Ishikawa (cell line): ENCODE measurements around the gene CAPG.

Source experiments
- CEBPB ChIP-seq: IDR thresholded peaks from 2 replicates; pipeline ENCODE4 v1.6.1; 2012
- CREB1 ChIP-seq: IDR thresholded peaks from 2 replicates; pipeline ENCODE4 v1.6.1; 2012; ENCODE audit warnings: low read depth
- EGR1 ChIP-seq: IDR thresholded peaks from 2 replicates; pipeline ENCODE4 v1.6.1; 2012
- EP300 ChIP-seq: IDR thresholded peaks from 2 replicates; pipeline ENCODE4 v1.6.1; 2012; ENCODE audit warnings: borderline replicate concordance
- FOXM1 ChIP-seq: IDR thresholded peaks from 2 replicates; pipeline ENCODE4 v1.6.1; 2012; ENCODE audit warnings: low read depth, borderline replicate concordance
- MAX ChIP-seq: IDR thresholded peaks from 2 replicates; pipeline ENCODE4 v1.6.1; 2012
- NFIC ChIP-seq: IDR thresholded peaks from 2 replicates; pipeline ENCODE4 v1.6.1; 2012
- RAD21 ChIP-seq: IDR thresholded peaks from 2 replicates; pipeline ENCODE4 v1.6.1; 2012; ENCODE audit warnings: low read depth
- TAF1 ChIP-seq: IDR thresholded peaks from 2 replicates; pipeline ENCODE4 v1.6.1; 2012; ENCODE audit warnings: low read depth, mild to moderate bottlenecking
- TCF12 ChIP-seq: IDR thresholded peaks from 2 replicates; pipeline ENCODE4 v1.6.1; 2012; ENCODE audit warnings: low read depth
- TEAD4 ChIP-seq: IDR thresholded peaks from 2 replicates; pipeline ENCODE4 v1.6.1; 2012
- USF1 ChIP-seq: IDR thresholded peaks from 2 replicates; pipeline ENCODE4 v1.6.1; 2012
- YY1 ChIP-seq: IDR thresholded peaks from 2 replicates; pipeline ENCODE4 v1.6.1; 2012; ENCODE audit warnings: low read depth
- ZBTB7A ChIP-seq: IDR thresholded peaks from 2 replicates; pipeline ENCODE4 v1.6.1; 2012; ENCODE audit warnings: low read depth
- TF ChIP-seq, protein P1 (sequence below): IDR thresholded peaks from 2 replicates; pipeline ENCODE4 v1.6.1; 2012; ENCODE audit warnings: low read depth, mild to moderate bottlenecking

The CAPG gene

GRCh38 chr2:85390941-85391669 is 19.1 kb downstream of the CAPG start:
- TF ChIP-seq USF1 (no peak), FOXM1 (no peak), RAD21 (peak; percentile 66), ZBTB7A (no peak), CREB1 (no peak)

- no peak for TF ChIP-seq EGR1
- no peak for TF ChIP-seq TAF1
- TF ChIP-seq FOXM1 = no peak
These were observed 21.2 kb downstream of the CAPG start for GRCh38 chr2:85388878-85389538.

DNA sequence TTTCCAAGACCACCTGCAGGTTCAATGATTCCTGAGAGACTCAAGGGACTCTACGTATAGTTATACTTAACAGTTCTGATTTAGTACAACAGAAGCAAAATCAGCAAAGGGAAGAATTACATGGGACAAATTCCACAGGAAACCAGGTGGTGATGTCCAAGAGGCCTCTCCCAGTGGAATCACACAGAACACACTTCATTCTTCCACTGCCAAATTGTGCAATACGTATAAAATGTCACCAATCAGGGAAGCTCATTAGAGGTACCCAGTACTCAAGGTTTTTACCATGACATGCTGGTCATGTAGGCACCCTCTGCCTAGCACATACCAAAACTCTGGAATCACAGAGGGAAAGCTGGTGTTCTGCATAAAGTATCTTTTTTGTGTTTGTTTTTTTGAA is 22.4 kb downstream of the CAPG start:
- TF ChIP-seq EGR1 = no peak
- peak; percentile 15; the same call in 1 of the 2 replicates for TF ChIP-seq CEBPB

DNA sequence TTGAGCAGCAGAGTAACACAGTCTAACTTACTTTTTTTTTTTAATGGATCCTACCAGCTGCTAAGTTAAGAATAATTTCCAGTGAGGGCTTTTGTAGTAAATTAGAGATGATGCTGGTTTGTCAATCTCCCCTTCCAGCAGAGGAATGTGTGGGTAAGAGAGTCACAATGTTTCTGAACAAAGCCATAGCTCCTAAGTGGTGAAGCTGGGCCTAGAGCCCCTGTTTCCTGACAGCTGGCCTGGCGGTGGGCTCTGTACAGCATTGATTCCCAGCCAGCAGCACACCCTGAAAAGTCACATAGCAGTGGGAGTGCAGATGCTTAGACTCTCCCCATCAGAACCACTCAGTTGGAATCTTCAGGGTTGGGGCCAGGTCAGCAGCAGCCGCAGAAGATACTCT is 24.4 kb downstream of the CAPG start:
- TF ChIP-seq EP300 (no peak), YY1 (no peak), RAD21 (no peak), FOXM1 (no peak), TCF12 (no peak), NFIC (no peak), CREB1 (no peak), CEBPB (no peak), TAF1 (no peak), EGR1 (no peak), USF1 (no peak)
- TF ChIP-seq, protein P1, sequence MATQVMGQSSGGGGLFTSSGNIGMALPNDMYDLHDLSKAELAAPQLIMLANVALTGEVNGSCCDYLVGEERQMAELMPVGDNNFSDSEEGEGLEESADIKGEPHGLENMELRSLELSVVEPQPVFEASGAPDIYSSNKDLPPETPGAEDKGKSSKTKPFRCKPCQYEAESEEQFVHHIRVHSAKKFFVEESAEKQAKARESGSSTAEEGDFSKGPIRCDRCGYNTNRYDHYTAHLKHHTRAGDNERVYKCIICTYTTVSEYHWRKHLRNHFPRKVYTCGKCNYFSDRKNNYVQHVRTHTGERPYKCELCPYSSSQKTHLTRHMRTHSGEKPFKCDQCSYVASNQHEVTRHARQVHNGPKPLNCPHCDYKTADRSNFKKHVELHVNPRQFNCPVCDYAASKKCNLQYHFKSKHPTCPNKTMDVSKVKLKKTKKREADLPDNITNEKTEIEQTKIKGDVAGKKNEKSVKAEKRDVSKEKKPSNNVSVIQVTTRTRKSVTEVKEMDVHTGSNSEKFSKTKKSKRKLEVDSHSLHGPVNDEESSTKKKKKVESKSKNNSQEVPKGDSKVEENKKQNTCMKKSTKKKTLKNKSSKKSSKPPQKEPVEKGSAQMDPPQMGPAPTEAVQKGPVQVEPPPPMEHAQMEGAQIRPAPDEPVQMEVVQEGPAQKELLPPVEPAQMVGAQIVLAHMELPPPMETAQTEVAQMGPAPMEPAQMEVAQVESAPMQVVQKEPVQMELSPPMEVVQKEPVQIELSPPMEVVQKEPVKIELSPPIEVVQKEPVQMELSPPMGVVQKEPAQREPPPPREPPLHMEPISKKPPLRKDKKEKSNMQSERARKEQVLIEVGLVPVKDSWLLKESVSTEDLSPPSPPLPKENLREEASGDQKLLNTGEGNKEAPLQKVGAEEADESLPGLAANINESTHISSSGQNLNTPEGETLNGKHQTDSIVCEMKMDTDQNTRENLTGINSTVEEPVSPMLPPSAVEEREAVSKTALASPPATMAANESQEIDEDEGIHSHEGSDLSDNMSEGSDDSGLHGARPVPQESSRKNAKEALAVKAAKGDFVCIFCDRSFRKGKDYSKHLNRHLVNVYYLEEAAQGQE = no peak

GRCh38 chr2:85383850-85384249 is 26.3 kb downstream of the CAPG start:
- TF ChIP-seq RAD21 (no peak), CEBPB (no peak)

GRCh38 chr2:85380048-85380447 is 30.1 kb downstream of the CAPG start:
- no peak for TF ChIP-seq EGR1
- TF ChIP-seq ZBTB7A = no peak
- no peak for TF ChIP-seq EP300
- TF ChIP-seq TEAD4 = no peak
- TF ChIP-seq NFIC = no peak
- no peak for TF ChIP-seq FOXM1
- TF ChIP-seq TAF1 = no peak
- TF ChIP-seq RAD21 = no peak
- TF ChIP-seq USF1 = no peak
- TF ChIP-seq MAX = no peak
- TF ChIP-seq TCF12 = no peak
- TF ChIP-seq, protein P1 = no peak

- TF ChIP-seq USF1 = no peak
- TF ChIP-seq ZBTB7A = no peak
- TF ChIP-seq CREB1 = no peak
- no peak for TF ChIP-seq FOXM1
- TF ChIP-seq, protein P1 = no peak
- no peak for TF ChIP-seq RAD21
- TF ChIP-seq EGR1 = no peak
These were observed 31.9 kb downstream of the CAPG start for GRCh38 chr2:85378257-85378656.
